Measurements from ENCODE around the gene CHI3L2.

Gene CHI3L2

GRCh38 chr1:111280267-111280666 is 52.8 kb downstream of the CHI3L2 start:
- Mint-ChIP-seq H3K4me3 (no peak overlapping the region), H3K4me1 (peaks cover 24% of the 10 kb centered on the region), H3K36me3 (no peaks in the 10 kb centered on the region), H3K27ac (no peak overlapping the region), H3K9me3 (no peaks in the 10 kb centered on the region)
- ATAC-seq (no peak), DNase-seq (ENCODE audit: low spot score in 2 of 2) (no peak)

- no peak for ATAC-seq
- Mint-ChIP-seq H3K4me3 (no peak overlapping the region), H3K4me1 (peaks cover 13% of the 10 kb centered on the region), H3K27ac (no peak overlapping the region), H3K36me3 (no peaks in the 10 kb centered on the region), H3K9me3 (no peaks in the 10 kb centered on the region)
- no peak for DNase-seq (ENCODE audit: low spot score in 2 of 2)
Observed at GRCh38 chr1:111281411-111281810, 53.9 kb downstream of the CHI3L2 start.

GRCh38 chr1:111283838-111284237 is 56.3 kb downstream of the CHI3L2 start:
- Mint-ChIP-seq H3K4me1 (peaks cover 7% of the 10 kb centered on the region), H3K36me3 (no peaks in the 10 kb centered on the region), H3K4me3 (no peak overlapping the region), H3K9me3 (no peaks in the 10 kb centered on the region), H3K27ac (no peak overlapping the region)
- no peak for DNase-seq (ENCODE audit: low spot score in 2 of 2)
- ATAC-seq, result no peak

- Mint-ChIP-seq H3K9me3 (no peaks in the 10 kb centered on the region), H3K27ac (no peak overlapping the region), H3K4me3 (no peak overlapping the region), H3K4me1 (no peaks in the 10 kb centered on the region), H3K36me3 (no peaks in the 10 kb centered on the region)
- ATAC-seq (no peak), DNase-seq (ENCODE audit: low spot score in 2 of 2) (no peak)
Observed at GRCh38 chr1:111285879-111286278, 58.4 kb downstream of the CHI3L2 start.

- Mint-ChIP-seq H3K4me3 (no peak overlapping the region), H3K27ac (no peak overlapping the region), H3K36me3 (no peaks in the 10 kb centered on the region), H3K4me1 (no peaks in the 10 kb centered on the region), H3K9me3 (no peaks in the 10 kb centered on the region)
- no peak for DNase-seq (ENCODE audit: low spot score in 2 of 2)
- no peak for ATAC-seq
Observed at GRCh38 chr1:111286912-111287311, 59.4 kb downstream of the CHI3L2 start.

GRCh38 chr1:111289371-111289770 is 61.9 kb downstream of the CHI3L2 start:
- Mint-ChIP-seq H3K27ac (no peak overlapping the region), H3K4me1 (no peaks in the 10 kb centered on the region), H3K9me3 (no peaks in the 10 kb centered on the region), H3K4me3 (no peak overlapping the region), H3K36me3 (no peaks in the 10 kb centered on the region)
- ATAC-seq (no peak), DNase-seq (ENCODE audit: low spot score in 2 of 2) (no peak)

GRCh38 chr1:111290104-111290503 is 62.6 kb downstream of the CHI3L2 start:
- Mint-ChIP-seq H3K36me3 (no peaks in the 10 kb centered on the region), H3K27ac (no peak overlapping the region), H3K4me3 (no peak overlapping the region), H3K9me3 (no peaks in the 10 kb centered on the region), H3K4me1 (no peaks in the 10 kb centered on the region)
- DNase-seq (ENCODE audit: low spot score in 2 of 2) (no peak), ATAC-seq (no peak)

- no peak for DNase-seq (ENCODE audit: low spot score in 2 of 2)
- Mint-ChIP-seq H3K27ac (no peak within 1 kb of the TSS), H3K36me3 (no peaks in the 10 kb centered on the region), H3K9me3 (no peaks in the 10 kb centered on the region), H3K4me3 (no peak within 1 kb of the TSS), H3K4me1 (no peaks in the 10 kb centered on the region)
- no peak for ATAC-seq
Observed at GRCh38 chr1:111290630-111291029, 63.1 kb downstream of the CHI3L2 start, which contains the start of gene CHIA. Gene CHIA (plus strand): TSS chr1:111290851. CDS start chr1:111310468, 19,617 bp downstream.
